ENCODE measurements around the gene PRLH. TPM values are rescaled to one million over a fixed set of nuclear protein-coding genes. Genes with fewer than 3 reads are reported as not detected.

Gene PRLH
- total RNA-seq, 4 donors from 2014 or later = not detected

DNA sequence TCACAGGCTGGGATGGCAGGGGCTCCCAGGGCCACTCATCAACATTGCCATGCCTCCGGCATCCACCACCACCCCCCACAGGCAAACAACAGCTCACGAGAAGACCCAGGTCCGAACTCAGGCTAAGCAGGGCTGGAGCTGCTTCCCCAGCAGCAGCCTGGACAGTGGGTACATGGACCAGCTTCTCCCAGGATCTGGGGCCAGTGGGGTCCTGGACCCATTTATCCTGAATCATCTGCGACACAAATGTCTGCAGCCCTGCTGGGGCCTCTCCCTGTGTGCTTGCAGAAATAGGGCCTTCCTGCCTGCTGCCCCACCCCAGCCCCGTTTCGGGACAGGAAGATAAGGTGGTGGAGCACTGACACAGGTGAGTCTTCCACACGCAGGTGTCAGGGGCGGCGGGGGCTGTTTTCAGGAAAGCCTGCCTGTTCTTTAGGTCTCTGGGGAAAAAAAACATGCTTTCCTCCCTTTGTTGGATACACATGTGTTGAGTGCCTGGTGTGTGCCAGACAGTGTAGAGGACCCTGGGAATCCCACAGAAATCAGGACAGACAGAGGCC lies 4.5 kb downstream of the PRLH start:
- ATAC-seq = no peak
- Histone ChIP-seq H3K36me3 (no peaks in the 10 kb centered on the region), H3K27ac (no peak overlapping the region), H3K9me3 (no peaks in the 10 kb centered on the region), H3K4me3 (no peak overlapping the region), H3K4me1 (peaks cover 0 to 32% (median 10%) of the 10 kb centered on the region in 3 donors), H3K27me3 (no peaks in the 10 kb centered on the region)
- TF ChIP-seq POLR2AphosphoS5 (IDR thresholded peaks at IDR 0.05) (no peak), EP300 (IDR thresholded peaks at IDR 0.05) (no peak), POLR2A (IDR thresholded peaks at IDR 0.05) (no peak)
- TF ChIP-seq, protein P1, sequence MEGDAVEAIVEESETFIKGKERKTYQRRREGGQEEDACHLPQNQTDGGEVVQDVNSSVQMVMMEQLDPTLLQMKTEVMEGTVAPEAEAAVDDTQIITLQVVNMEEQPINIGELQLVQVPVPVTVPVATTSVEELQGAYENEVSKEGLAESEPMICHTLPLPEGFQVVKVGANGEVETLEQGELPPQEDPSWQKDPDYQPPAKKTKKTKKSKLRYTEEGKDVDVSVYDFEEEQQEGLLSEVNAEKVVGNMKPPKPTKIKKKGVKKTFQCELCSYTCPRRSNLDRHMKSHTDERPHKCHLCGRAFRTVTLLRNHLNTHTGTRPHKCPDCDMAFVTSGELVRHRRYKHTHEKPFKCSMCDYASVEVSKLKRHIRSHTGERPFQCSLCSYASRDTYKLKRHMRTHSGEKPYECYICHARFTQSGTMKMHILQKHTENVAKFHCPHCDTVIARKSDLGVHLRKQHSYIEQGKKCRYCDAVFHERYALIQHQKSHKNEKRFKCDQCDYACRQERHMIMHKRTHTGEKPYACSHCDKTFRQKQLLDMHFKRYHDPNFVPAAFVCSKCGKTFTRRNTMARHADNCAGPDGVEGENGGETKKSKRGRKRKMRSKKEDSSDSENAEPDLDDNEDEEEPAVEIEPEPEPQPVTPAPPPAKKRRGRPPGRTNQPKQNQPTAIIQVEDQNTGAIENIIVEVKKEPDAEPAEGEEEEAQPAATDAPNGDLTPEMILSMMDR (IDR thresholded peaks at IDR 0.05) = no peak
- 94% methylated on average over 3 of the region's 9 CpGs; no CpG with 5 or more reads in 1 of the 2 donors for WGBS, 2 donors (ENCODE audit: low coverage in 1 of 2)

DNA sequence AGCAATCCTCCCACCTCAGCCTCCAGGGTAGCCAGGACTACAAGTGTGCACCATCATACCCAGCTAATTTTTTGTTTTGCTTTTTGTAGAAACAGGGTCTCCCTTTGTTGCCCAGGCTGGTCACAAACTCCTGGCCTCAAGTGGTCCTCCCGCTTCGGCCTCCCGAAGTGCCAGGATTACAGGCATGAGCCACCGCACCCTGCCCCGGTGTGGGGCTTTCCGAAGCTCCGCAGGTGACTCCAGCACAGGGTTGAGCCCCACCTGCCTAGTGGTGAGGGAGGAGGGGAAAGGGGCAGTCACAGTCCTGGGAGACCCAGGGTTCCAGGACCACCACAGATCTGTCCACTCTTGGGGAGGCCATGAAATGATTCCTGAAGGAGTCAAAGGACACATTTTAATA lies 5.2 kb downstream of the PRLH start:
- Histone ChIP-seq H3K27me3 (no peaks in the 10 kb centered on the region), H3K4me3 (no peak overlapping the region), H3K27ac (no peak overlapping the region), H3K4me1 (peaks cover 0 to 32% (median 10%) of the 10 kb centered on the region in 3 donors), H3K9me3 (no peaks in the 10 kb centered on the region), H3K36me3 (no peaks in the 10 kb centered on the region)
- WGBS, 2 donors (ENCODE audit: low coverage in 1 of 2) = no CpG with 5 or more reads among the region's 7 CpGs
- TF ChIP-seq EP300 (IDR thresholded peaks at IDR 0.05) (no peak), POLR2A (IDR thresholded peaks at IDR 0.05) (no peak), POLR2AphosphoS5 (IDR thresholded peaks at IDR 0.05) (no peak)
- TF ChIP-seq, protein P1 (IDR thresholded peaks at IDR 0.05) = no peak
- peak; percentile 1 for ATAC-seq

DNA sequence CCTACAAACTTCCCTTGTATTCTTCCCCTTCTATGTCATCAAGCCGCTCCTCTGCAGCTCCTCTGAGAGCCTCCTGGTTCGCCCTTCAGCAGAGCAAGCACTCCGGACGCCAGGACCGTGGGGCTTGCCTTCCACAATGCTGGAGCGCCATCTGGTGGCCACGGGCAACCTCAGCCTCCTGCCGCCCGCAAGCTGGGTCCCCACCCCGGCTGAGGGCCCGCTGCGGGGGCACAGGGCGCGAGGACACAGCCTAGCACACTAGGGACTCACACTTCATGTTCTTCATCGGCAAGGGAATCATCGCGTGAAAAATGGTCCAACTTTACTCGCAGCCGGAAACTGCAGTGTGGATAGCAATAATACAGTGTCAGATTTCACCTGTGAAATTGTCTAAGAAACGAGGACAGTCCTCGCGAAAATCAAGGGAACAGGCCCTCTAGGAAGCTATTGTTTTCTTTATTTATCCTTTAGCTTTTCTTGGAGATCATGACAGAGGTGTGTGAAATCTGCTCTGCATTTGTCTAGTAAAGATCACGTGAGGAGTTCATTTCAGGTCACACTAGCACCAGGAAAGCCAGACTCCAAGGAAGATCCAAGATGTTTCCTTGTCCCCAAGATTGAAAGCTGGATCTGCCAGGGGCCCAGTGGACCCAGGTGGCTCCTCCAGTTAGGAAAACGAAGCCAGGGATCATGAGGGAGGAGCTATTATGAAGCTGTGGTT lies 5.8 kb downstream of the PRLH start:
- Histone ChIP-seq H3K9me3 (no peaks in the 10 kb centered on the region), H3K4me1 (peaks cover 0 to 32% (median 10%) of the 10 kb centered on the region in 3 donors), H3K4me3 (peak overlapping the region in 1 of 2 donors; percentile 27), H3K27me3 (no peaks in the 10 kb centered on the region), H3K27ac (no peak overlapping the region), H3K36me3 (no peaks in the 10 kb centered on the region)
- TF ChIP-seq, protein P1 (IDR thresholded peaks at IDR 0.05) = peak in 2 of 4 experiments; percentile 99
- TF ChIP-seq EP300 (IDR thresholded peaks at IDR 0.05) (no peak), POLR2AphosphoS5 (IDR thresholded peaks at IDR 0.05) (peak; percentile 19), POLR2A (IDR thresholded peaks at IDR 0.05) (no peak)
- WGBS, 2 donors (ENCODE audit: low coverage in 1 of 2) = 1 to 6% methylated on average over 3 to 6 of the region's 24 CpGs
- peak; percentile 91 for ATAC-seq

DNA sequence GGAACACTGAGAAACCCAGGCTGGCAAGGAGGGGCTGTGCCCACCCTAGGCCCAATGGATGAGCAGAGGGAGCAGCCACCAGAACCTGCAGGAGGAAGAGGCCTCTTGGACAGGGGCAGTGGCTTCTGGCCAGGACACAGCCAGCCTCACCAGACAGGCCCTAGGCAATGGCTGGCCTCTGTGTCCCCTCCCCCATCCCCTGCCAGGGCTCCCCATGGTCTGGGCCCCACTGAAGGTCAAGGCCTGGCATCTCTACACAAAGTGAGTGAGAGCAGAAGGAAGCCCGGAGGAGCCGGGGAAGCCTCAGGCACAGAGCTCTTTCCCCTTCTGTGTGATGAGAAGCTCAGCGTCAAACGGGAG lies 6.3 kb downstream of the PRLH start:
- Histone ChIP-seq H3K4me3 (no peak overlapping the region), H3K27ac (no peak overlapping the region), H3K4me1 (peaks cover 0 to 32% (median 10%) of the 10 kb centered on the region in 3 donors), H3K9me3 (no peaks in the 10 kb centered on the region), H3K36me3 (no peaks in the 10 kb centered on the region), H3K27me3 (no peaks in the 10 kb centered on the region)
- ATAC-seq = no peak
- 85 to 93% methylated on average over 3 to 4 of the region's 4 CpGs for WGBS, 2 donors (ENCODE audit: low coverage in 1 of 2)
- TF ChIP-seq POLR2A (IDR thresholded peaks at IDR 0.05) = no peak
- no peak for TF ChIP-seq POLR2AphosphoS5 (IDR thresholded peaks at IDR 0.05)
- TF ChIP-seq, protein P1 (IDR thresholded peaks at IDR 0.05) = no peak
- no peak for TF ChIP-seq EP300 (IDR thresholded peaks at IDR 0.05)

Measured in gastroesophageal sphincter (tissue), 4 donors.